NCI-H510A treated with DMSO at 0.1 percent for 48 hours (cell line): ENCODE data around the gene TSC22D4.
A peak's percentile ranks its signal among the peaks of the same experiment; 100 is the strongest.

Experiments
- DNase-seq: peaks from one replicate; lab custom pipeline; 2025; lab: John Stamatoyannopoulos, UW

Gene TSC22D4

DNA sequence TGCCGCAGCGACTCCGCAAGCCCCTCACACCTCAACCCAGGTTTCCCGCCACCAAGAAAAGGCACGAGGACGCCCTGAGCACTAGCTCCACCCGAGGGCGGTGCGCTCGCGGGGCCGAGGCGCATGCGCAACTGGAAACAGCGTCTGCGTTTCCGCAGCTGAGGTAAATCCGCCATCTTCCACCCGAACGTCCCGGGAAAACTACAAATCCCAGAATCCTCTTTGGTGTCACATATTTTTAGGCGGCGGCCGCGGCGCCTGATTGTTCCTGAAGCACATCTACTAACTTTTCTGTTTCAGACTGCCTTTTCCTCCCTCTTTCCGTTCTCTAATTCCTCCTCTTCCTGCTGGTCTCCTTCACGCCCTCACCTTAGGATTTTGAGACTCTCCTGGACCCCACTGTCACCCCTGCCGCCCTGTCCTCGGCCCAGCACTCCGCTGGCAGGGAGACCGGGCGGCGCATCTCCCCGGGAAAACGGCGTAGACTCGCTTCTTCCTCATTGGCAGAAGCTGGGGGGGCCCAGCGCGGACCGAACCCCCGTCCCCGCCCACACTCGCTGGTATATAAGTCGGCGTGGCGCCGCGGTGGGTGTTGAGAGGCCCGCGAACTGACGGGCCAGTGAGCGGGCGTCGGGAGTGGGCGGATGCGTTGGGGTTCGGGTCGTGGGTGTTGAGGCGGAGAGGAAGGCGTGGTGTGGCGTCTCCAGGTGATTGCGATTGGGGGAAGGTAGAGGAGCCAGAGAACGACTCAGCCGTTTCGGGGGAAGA is 50.6 kb downstream of the TSC22D4 start, which contains the start of gene ZCWPW1:
Gene ZCWPW1 (minus strand): TSS at position 505 of the 768 bp plus-strand sequence. CDS start 8,054 bp downstream, outside the sequence.
- DNase-seq = peak; percentile 84

GRCh38 chr7:100427762-100428198 is 51.2 kb downstream of the TSC22D4 start:
- no peak for DNase-seq

DNA sequence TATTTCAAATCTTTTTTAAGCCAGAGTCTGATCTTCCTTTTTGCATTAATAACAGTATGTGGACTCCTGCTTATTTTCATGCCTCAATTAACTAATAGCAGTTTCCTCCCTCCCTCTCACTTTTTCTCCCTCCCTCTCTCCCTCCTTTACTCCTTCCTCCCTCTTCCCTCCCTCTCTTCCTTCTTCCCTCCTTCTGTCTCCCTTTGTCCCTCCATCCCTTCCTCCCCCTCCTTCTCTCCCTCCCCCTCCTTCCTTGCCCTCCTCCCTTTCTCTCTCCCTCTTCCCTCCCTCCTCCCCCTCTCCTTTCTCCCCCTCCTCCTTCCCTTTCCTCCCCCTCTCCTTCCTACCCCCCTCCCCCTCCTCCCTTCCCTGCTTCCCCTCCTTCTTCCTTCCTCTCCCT is 52.5 kb downstream of the TSC22D4 start:
- no peak for DNase-seq

DNA sequence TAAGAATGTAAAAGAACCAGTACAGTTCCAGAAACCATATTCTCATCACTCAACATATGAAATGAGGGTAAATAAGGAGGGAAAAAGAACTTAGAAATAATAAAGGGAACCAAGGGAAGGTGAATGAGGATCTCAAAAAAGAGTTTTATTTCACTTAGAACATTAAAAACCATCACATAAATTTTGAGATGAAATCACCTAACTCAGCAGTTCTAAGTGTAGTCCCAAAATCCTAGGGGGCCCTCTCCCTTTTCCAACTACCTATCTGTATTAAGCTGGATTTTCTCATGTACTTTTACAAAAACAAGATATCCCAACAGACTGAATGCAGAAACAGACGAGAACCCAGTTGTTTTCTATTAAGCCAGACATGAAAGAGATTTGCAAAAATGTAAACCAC is 53.7 kb downstream of the TSC22D4 start:
- DNase-seq = no peak

DNA sequence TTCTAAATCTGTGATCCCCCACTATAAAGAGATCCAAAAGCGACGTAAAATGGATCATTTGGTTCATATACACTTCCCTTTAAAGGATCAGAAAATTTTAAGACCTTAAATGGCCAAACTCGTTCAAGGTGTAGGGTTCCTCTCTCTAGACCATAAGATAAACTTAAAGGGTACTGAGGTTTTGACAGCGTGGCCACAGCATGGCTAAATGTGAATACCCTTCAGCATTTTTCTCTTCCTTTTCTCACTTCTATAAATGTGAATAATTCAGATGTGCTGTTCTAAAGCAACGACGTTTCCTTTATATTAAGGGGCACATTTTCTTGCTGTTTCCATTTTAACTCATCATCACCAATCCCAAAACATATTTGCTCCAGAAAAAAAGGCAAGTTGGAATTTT is 55.7 kb downstream of the TSC22D4 start:
- DNase-seq = no peak

DNA sequence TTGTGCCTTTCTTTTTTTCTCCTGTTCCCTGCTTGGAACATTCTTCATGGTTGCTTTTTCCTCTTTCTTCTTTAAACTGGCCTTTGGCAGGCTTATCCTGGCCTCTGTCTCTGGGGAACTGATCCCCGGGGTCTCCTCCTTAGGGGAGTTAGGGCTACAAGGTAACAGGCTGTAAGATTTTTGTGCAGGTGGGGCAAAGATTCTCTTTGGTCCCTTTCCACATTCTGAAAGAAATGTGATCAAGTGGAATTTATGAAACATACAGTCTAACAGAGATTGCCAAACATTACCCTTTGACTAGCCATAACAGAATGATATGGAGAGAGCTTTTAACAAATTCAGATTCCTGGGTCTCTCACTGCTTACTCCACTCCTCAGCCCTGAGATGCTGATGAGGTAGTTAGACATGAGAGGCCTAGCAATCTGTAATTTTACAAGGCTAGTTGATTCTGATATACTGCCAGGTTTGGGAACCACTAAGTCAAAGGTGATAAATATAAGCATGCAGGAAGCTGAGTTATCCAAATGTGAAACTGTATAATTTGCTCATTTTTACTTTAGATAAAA is 59.3 kb downstream of the TSC22D4 start:
- DNase-seq = no peak

DNA sequence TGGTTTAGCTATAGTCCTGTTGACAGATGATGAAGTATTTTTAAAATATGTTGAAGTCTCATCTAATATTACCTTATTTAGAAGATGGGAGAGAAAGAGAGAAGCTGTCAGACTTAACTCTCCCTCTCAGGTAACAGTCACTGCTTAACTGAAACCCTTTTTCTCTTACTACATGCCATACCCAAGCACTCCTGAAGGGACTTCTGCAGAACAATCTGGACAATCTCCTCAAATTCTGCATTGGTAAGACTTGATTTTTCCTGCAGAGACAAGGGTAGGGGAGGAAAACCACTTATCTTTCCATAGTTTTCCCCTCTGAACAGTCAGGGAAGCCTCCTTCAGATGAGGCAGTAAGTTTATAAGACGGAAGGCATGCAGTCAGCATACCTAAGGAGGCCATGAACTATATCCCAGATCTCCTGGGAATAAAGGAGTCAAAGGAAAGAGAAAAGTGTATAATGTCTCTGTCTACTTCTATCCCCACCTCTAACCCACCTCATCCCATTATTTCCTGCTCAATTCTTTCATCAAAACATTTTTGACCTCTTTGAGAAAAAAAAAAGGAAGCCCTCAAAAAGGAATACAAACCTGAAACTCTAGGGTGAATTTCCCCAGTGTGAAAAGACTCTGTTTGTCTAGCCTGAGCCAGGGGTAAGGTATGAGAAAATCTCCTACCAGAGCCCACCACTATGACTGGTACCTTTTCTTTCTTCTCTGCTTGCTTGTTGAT is 59.9 kb downstream of the TSC22D4 start:
- DNase-seq = no peak
